ENCODE data around the gene CEP63.

CEP63 gene

GRCh38 chr3:134459562-134459961 is 26.3 kb upstream of the CEP63 start:
- no peak overlapping the region for H3K27ac ChIP-seq
- no peak for TF ChIP-seq CTCF (conservative IDR thresholded peaks at IDR 0.05)

GRCh38 chr3:134460965-134461364 is 24.9 kb upstream of the CEP63 start:
- TF ChIP-seq CTCF (conservative IDR thresholded peaks at IDR 0.05): no peak
- no peak overlapping the region for H3K27ac ChIP-seq

- TF ChIP-seq CTCF (conservative IDR thresholded peaks at IDR 0.05): no peak
- H3K27ac ChIP-seq: no peak overlapping the region
Measured at GRCh38 chr3:134462331-134462941, 23.4 kb upstream of the CEP63 start.

GRCh38 chr3:134463676-134464063 is 22.2 kb upstream of the CEP63 start:
- TF ChIP-seq CTCF (conservative IDR thresholded peaks at IDR 0.05): no peak
- H3K27ac ChIP-seq: no peak overlapping the region

GRCh38 chr3:134464064-134464688 is 21.7 kb upstream of the CEP63 start:
- H3K27ac ChIP-seq: no peak overlapping the region
- no peak for TF ChIP-seq CTCF (conservative IDR thresholded peaks at IDR 0.05)

- H3K27ac ChIP-seq: no peak overlapping the region
Measured at GRCh38 chr3:134464689-134465365, 21.0 kb upstream of the CEP63 start.

More at GRCh38 chr3:134464689-134465365, 21.0 kb upstream of the CEP63 start:
- no peak for TF ChIP-seq CTCF (conservative IDR thresholded peaks at IDR 0.05)

All from VCaP (cell line).